ENCODE measurements around the gene RCBTB1.
"Not testable (repeated sequence)": the region's sequence is repeated elsewhere in the genome, so short reads cannot be mapped to it uniquely, and the experiment has no call there.

Gene RCBTB1

DNA sequence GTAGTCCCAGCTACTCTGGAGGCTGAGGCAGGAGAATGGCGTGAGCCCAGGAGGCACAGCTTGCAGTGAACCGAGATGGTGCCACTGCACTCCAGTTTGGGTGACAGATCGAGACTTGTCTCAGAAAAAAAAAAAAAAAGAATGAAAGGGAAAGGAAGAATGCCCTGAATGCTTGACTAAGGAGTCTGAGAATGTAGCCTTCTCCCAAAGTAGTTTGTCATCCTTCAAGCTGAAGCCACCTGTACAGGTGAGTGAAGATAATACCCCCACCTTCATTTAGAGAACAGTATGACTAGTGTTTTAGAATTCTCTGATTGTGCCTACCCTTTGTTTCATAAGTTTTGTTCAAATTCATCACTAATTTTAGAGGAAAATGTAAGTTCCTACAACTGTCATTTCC is 5.9 kb downstream of the RCBTB1 start:
- peaks cover 4% of the 10 kb centered on the region; the same call in 1 of the 2 replicates for H3K27me3 ChIP-seq (ENCODE audit: insufficient read depth, low read length)
- H3K4me1 ChIP-seq (ENCODE audit: insufficient read depth, low read length): 0 out of 2 replicates have a peak, but pooled peaks cover 7% of the 10 kb centered on the region
- no peaks in the 10 kb centered on the region for H3K9me3 ChIP-seq (ENCODE audit: insufficient read depth, low read depth, low read length)
- H3K36me3 ChIP-seq (ENCODE audit: insufficient read depth, low read length): peaks cover 23% of the 10 kb centered on the region
- 89% methylated on average over 3 of the region's 3 CpGs for WGBS
- no peak overlapping the region for H3K27ac ChIP-seq (ENCODE audit: low read depth, low read length)
- no peak overlapping the region for H3K4me3 ChIP-seq (ENCODE audit: low read length)
- no peak overlapping the region for H3K9ac ChIP-seq (ENCODE audit: low read depth, low read length)

DNA sequence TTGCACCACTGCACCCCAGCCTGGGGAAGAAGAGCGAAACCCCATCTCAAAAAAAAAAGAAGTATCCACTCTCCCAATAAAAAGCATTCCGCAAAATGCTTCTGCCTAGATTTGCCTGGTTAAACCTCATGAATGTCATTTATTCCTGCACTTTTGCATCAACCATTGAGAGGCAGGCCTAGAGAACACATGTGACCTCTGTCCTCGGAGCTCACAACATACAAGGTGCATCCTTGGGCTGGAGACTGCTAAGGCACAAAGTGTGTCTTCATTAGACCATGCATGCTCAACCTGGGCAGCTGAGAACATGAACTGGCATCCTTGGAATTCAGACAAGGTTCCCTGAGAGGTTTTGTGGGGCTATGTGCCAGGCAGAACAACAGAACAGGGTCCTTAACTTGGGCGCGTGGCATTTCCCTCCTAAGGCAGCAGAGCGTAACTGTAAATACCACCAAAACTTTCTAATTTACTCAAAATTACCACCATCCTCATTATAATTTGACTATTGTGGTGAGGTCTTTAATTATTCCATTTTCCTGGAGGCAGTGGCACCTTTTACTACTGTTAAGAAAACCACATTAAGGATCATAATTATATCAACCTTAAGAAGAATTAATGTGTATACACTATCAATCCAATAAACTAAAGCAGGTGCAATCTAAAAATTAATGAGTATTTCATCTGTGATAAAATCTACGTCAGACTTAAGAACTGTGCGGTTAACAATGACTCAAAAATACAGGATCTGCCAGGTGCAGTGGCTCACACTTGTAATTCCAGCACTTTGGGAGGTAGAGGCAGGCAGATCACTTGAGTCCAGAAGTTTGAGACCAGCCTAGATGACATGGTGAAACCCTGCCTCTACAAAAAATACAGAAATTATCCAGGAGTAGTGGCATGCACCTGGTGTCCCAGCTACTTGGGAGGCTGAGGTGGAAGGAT is 13.8 kb downstream of the RCBTB1 start:
- H3K36me3 ChIP-seq (ENCODE audit: insufficient read depth, low read length): peaks cover 9% of the 10 kb centered on the region
- H3K27ac ChIP-seq (ENCODE audit: low read depth, low read length): no peak overlapping the region
- no peaks in the 10 kb centered on the region for H3K9me3 ChIP-seq (ENCODE audit: insufficient read depth, low read depth, low read length)
- no peaks in the 10 kb centered on the region for H3K27me3 ChIP-seq (ENCODE audit: insufficient read depth, low read length)
- no peaks in the 10 kb centered on the region for H3K4me1 ChIP-seq (ENCODE audit: insufficient read depth, low read length)
- H3K9ac ChIP-seq (ENCODE audit: low read depth, low read length): no peak overlapping the region
- 86% methylated on average over 8 of the region's 8 CpGs for WGBS
- no peak overlapping the region for H3K4me3 ChIP-seq (ENCODE audit: low read length)

DNA sequence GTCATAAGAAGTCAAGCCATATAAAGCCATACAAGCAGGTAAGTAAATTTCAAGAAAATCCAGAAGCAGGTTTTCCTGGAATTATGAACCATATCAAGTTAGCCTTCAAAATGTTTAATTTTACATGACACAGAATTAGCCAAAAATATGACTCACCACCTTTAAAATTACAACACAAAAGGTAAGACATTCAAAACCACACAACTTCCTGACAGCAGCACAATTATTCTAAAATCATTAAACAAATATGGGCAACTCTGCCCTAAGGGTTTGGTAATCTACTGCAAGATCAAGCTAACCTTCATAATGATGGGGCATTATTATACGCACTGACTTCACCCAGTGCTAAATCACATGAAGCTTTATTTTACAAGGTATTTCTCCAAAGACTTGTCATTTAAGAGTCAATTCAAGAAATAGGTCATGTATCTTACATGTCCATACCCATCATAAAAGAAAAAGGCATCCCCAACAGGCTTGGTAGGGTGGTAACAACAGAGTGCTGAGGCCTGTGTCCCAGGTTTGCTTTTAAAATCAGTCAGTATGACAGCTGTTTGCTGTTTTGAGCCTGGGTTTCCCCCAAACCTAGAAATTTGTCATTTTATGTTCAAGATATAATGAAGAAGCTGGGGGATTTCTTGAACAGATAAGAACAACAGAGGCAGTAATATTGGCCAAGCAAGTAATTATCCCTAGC is 15.2 kb downstream of the RCBTB1 start:
- no peak overlapping the region for H3K9ac ChIP-seq (ENCODE audit: low read depth, low read length)
- peaks cover 14% of the 10 kb centered on the region for H3K36me3 ChIP-seq (ENCODE audit: insufficient read depth, low read length)
- H3K4me3 ChIP-seq (ENCODE audit: low read length): no peak overlapping the region
- WGBS: 100% methylated on average over 1 of the region's 1 CpG
- no peaks in the 10 kb centered on the region; the same call in 1 of the 2 replicates for H3K9me3 ChIP-seq (ENCODE audit: insufficient read depth, low read depth, low read length)
- no peaks in the 10 kb centered on the region for H3K4me1 ChIP-seq (ENCODE audit: insufficient read depth, low read length)
- no peak overlapping the region for H3K27ac ChIP-seq (ENCODE audit: low read depth, low read length)
- H3K27me3 ChIP-seq (ENCODE audit: insufficient read depth, low read length): no peaks in the 10 kb centered on the region

DNA sequence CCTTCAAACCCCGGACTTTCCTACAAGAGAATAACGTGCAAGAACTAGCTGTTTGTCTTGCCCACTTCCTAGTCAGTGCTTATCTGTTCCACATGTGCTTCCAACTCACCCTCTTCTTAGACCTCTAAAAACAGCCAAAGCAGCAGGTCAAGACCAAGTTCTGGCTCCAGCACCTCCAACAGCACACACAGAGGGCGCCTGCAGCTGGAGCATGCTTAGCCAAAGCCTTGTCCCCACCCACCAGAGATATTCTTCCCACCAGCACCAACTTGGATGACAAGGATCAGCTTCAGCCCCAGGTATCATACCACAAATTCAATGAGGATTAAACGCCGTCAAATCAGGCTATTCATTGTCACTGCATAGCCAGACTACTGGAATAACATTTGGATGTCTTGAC is 17.9 kb downstream of the RCBTB1 start:
- H3K4me3 ChIP-seq (ENCODE audit: low read length): no peak overlapping the region
- 95% methylated on average over 5 of the region's 5 CpGs for WGBS
- no peaks in the 10 kb centered on the region; the same call in 1 of the 2 replicates for H3K9me3 ChIP-seq (ENCODE audit: insufficient read depth, low read depth, low read length)
- H3K27me3 ChIP-seq (ENCODE audit: insufficient read depth, low read length): no peaks in the 10 kb centered on the region
- H3K36me3 ChIP-seq (ENCODE audit: insufficient read depth, low read length): peaks cover 21% of the 10 kb centered on the region
- H3K27ac ChIP-seq (ENCODE audit: low read depth, low read length): no peak overlapping the region
- H3K4me1 ChIP-seq (ENCODE audit: insufficient read depth, low read length): no peaks in the 10 kb centered on the region
- no peak overlapping the region for H3K9ac ChIP-seq (ENCODE audit: low read depth, low read length)

DNA sequence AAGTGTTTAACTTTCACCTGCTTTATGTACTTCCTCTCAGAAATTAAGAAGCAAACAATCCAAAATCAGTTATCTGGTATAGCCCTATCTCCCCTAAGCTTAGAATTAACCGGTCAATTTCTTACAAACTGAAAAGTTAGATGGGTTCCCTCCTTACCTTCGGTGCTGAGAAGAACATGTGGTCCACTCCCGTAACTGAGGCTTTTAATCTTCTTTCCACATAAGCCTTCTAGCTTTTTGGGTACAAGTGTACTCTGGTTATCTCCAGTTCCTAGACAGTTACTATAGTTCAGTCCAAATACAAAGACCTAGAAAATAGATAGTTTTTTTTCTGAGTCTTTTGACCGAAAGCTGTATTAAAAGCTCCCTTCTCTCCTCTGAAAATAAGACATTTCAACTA is 18.9 kb downstream of the RCBTB1 start:
- H3K27ac ChIP-seq (ENCODE audit: low read depth, low read length): no peak overlapping the region
- 96% methylated on average over 3 of the region's 4 CpGs for WGBS
- no peak overlapping the region for H3K4me3 ChIP-seq (ENCODE audit: low read length)
- H3K27me3 ChIP-seq (ENCODE audit: insufficient read depth, low read length): no peaks in the 10 kb centered on the region
- H3K4me1 ChIP-seq (ENCODE audit: insufficient read depth, low read length): no peaks in the 10 kb centered on the region
- no peaks in the 10 kb centered on the region; the same call in 1 of the 2 replicates for H3K9me3 ChIP-seq (ENCODE audit: insufficient read depth, low read depth, low read length)
- H3K9ac ChIP-seq (ENCODE audit: low read depth, low read length): no peak overlapping the region
- H3K36me3 ChIP-seq (ENCODE audit: insufficient read depth, low read length): peaks cover 24% of the 10 kb centered on the region

DNA sequence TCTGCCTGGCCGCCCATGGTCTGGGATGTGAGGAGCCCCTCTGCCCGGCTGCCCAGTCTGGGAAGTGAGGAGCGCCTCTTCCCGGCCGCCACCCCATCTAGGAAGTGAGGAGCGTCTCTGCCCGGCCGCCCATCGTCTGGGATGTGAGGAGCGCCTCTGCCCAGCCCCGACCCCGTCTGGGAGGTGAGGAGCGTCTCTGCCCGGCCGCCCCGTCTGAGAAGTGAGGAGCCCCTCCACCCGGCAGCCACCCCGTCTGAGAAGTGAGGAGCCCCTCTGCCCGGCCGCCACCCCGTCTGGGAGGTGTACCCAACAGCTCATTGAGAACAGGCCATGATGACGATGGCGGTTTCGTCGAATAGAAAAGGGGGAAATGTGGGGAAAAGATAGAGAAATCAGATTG is 19.9 kb downstream of the RCBTB1 start:
- H3K4me1 ChIP-seq (ENCODE audit: insufficient read depth, low read length); H3K9me3 ChIP-seq (ENCODE audit: insufficient read depth, low read depth, low read length); H3K27me3 ChIP-seq (ENCODE audit: insufficient read depth, low read length); H3K9ac ChIP-seq (ENCODE audit: low read depth, low read length); H3K4me3 ChIP-seq (ENCODE audit: low read length); H3K27ac ChIP-seq (ENCODE audit: low read depth, low read length): not testable (repeated sequence)
- H3K36me3 ChIP-seq (ENCODE audit: insufficient read depth, low read length): peaks cover 33% of the 10 kb centered on the region
- 95% methylated on average over 19 of the region's 25 CpGs for whole genome bisulfite sequencing

DNA sequence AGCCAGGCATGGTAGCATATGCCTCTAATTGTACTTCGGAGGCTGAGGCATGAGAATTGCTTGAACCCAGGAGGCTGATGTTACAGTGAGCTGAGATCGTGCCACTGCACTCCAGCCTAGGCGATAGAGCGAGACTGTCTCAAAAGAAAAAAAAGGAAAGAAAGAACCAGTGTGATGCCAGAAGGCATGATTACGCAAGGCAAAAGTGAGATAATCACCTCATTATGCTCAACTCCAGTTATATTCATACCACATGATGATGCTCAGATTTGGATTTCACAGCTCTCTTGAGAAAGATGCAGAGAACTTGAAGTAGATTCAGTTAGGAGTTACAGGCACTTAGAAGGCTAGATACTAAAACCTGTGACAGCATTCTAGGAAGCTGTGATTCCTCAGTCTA is 21.8 kb downstream of the RCBTB1 start:
- Histone ChIP-seq H3K9ac (ENCODE audit: low read depth, low read length) (no peak overlapping the region), H3K27ac (ENCODE audit: low read depth, low read length) (no peak overlapping the region), H3K9me3 (ENCODE audit: insufficient read depth, low read depth, low read length) (no peaks in the 10 kb centered on the region; the same call in 1 of the 2 replicates), H3K4me3 (ENCODE audit: low read length) (no peak overlapping the region), H3K27me3 (ENCODE audit: insufficient read depth, low read length) (no peaks in the 10 kb centered on the region), H3K4me1 (ENCODE audit: insufficient read depth, low read length) (no peaks in the 10 kb centered on the region), H3K36me3 (ENCODE audit: insufficient read depth, low read length) (peaks cover 51% of the 10 kb centered on the region)
- WGBS: 94% methylated on average over 5 of the region's 5 CpGs

DNA sequence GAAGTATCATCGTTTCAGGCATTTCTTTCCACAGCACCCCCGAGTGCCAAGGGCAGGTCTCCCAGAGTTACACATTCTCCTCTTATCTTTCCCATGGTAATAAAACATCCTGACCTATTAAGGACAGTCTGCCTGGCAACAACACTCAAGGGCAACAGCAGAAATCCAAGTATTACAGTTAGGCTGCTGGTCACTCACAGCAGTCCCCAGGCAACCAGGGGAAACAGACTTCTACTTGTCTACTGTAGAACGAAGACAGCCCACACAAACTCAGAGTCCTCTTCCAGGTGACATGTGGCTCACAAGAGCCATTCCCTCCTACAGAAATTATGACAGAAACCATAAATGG is 24.3 kb downstream of the RCBTB1 start:
- Histone ChIP-seq H3K27ac (ENCODE audit: low read depth, low read length) (no peak overlapping the region), H3K4me1 (ENCODE audit: insufficient read depth, low read length) (no peaks in the 10 kb centered on the region)
- 86% methylated on average over 3 of the region's 3 CpGs for WGBS

DNA sequence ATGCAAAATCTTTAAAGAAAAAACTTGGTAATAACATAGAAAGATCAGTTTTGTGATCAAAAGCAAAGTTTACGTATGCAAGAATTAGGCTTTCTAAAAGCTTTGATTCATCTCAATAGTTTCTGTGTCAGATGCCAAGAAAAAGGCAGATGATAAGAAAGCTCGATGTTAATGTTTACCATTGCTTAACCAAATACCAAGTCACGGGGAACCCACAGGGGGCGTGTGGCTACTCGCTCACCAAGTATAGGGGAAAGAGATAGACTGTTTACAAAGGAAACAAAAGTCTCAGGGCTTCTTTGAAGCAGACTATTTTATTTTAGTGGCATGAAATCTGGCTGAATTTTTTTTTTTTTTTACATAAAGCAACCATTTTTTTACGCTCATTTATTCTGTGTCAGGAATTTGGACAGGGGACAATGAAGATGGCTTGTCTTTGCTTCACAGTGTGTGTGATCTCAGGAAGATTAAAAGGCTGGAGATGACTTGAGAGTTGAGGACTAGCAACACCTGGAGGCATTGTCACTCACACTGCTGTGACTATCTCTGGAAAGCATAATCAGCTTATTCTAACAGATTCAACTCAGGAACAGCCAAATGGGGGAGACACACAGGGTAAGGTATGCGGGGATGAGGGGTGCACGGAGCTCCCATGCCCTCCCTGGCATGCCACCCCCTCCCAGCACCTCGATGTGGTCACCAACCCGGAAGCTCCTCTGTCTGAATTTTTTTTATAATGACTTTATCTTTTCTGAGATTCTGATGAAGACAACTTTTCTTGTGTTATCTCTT is 24.9 kb downstream of the RCBTB1 start:
- Histone ChIP-seq H3K27me3 (ENCODE audit: insufficient read depth, low read length) (no peaks in the 10 kb centered on the region), H3K27ac (ENCODE audit: low read depth, low read length) (no peak overlapping the region), H3K9ac (ENCODE audit: low read depth, low read length) (no peak overlapping the region), H3K36me3 (ENCODE audit: insufficient read depth, low read length) (peaks cover 53% of the 10 kb centered on the region), H3K9me3 (ENCODE audit: insufficient read depth, low read depth, low read length) (no peaks in the 10 kb centered on the region), H3K4me3 (ENCODE audit: low read length) (no peak overlapping the region), H3K4me1 (ENCODE audit: insufficient read depth, low read length) (no peaks in the 10 kb centered on the region)
- WGBS: 85% methylated on average over 10 of the region's 10 CpGs

More for the DNA sequence above, 24.3 kb downstream of the RCBTB1 start:
- Histone ChIP-seq H3K36me3 (ENCODE audit: insufficient read depth, low read length) (peaks cover 48% of the 10 kb centered on the region), H3K27me3 (ENCODE audit: insufficient read depth, low read length) (no peaks in the 10 kb centered on the region), H3K9ac (ENCODE audit: low read depth, low read length) (no peak overlapping the region), H3K9me3 (ENCODE audit: insufficient read depth, low read depth, low read length) (no peaks in the 10 kb centered on the region), H3K4me3 (ENCODE audit: low read length) (no peak overlapping the region)

DNA sequence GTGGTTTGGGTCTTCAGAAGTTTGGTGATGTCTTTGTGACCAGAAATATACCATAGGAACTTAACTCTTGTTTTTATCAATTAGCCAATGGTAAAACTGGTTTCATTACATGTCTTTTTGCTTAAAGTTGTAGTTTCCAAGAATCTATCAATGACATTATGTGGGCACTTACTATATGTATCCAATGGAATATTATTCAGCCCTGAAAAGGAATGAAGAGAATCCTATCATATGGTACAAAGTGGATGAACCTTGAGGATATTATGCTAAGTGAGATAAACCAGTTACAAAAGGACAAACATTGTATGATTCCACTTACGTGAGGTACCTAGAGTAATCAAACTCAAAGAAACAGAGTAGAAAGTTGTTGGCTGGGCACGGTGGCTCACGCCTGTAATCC is 26.4 kb downstream of the RCBTB1 start:
- H3K4me3 ChIP-seq (ENCODE audit: low read length): no peak overlapping the region
- H3K4me1 ChIP-seq (ENCODE audit: insufficient read depth, low read length): no peaks in the 10 kb centered on the region
- no peak overlapping the region for H3K9ac ChIP-seq (ENCODE audit: low read depth, low read length)
- no peaks in the 10 kb centered on the region for H3K9me3 ChIP-seq (ENCODE audit: insufficient read depth, low read depth, low read length)
- H3K27me3 ChIP-seq (ENCODE audit: insufficient read depth, low read length): no peaks in the 10 kb centered on the region
- peaks cover 62% of the 10 kb centered on the region for H3K36me3 ChIP-seq (ENCODE audit: insufficient read depth, low read length)
- 95% methylated on average over 3 of the region's 3 CpGs for WGBS
- H3K27ac ChIP-seq (ENCODE audit: low read depth, low read length): no peak overlapping the region

DNA sequence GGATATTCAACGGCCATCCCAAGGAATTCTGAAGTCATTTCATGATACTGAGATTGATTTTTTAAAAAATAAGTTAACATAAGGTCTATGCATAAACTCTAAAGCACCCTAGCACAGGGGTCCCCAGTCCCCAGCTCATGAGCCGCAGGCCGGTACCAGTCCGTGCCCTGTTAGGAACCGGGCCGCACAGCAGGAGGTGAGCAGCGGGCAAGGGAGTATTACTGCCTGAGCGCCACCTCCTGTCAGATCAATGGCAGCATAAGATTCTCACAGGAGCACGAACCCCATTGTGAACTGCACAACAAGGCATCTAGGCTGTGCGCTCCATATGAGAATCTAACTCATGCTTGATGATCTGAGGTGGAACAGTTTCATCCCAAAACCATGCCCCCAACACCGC is 31.0 kb downstream of the RCBTB1 start:
- 82% methylated on average over 10 of the region's 11 CpGs for WGBS
- Histone ChIP-seq H3K9ac (ENCODE audit: low read depth, low read length) (no peak overlapping the region), H3K36me3 (ENCODE audit: insufficient read depth, low read length) (peaks cover 57% of the 10 kb centered on the region), H3K4me3 (ENCODE audit: low read length) (no peak overlapping the region), H3K27me3 (ENCODE audit: insufficient read depth, low read length) (no peaks in the 10 kb centered on the region), H3K9me3 (ENCODE audit: insufficient read depth, low read depth, low read length) (no peaks in the 10 kb centered on the region), H3K4me1 (ENCODE audit: insufficient read depth, low read length) (no peaks in the 10 kb centered on the region), H3K27ac (ENCODE audit: low read depth, low read length) (no peak overlapping the region)

Measured in HUES64 (cell line).